HG02973 (cell line): ENCODE data around the gene NPNT.

Experiments used
- ATAC-seq: cut with Tn5 transposase; IDR thresholded peaks from one replicate; pipeline ENCODE4 v1.9.1; 2021; ENCODE audit warnings: moderate library complexity; ENCODE audit not compliant: unreplicated experiment

Gene NPNT

GRCh38 chr4:106017975-106018374 is 122.7 kb downstream of the NPNT start:
- no peak for ATAC-seq

- ATAC-seq: no peak
Measured at GRCh38 chr4:106019771-106020170, 124.5 kb downstream of the NPNT start.
